ENCODE measurements around the gene HEMK1. TPM values are rescaled to one million over a fixed set of nuclear protein-coding genes. Genes with fewer than 3 reads are reported as not detected.

Gene HEMK1
- total RNA-seq, 4 donors from 2014 or later, result 5.7 to 7.0 (median 6.1) TPM

GRCh38 chr3:50627407-50628051 lies 58.2 kb downstream of the HEMK1 start:
- TF ChIP-seq, protein P1, sequence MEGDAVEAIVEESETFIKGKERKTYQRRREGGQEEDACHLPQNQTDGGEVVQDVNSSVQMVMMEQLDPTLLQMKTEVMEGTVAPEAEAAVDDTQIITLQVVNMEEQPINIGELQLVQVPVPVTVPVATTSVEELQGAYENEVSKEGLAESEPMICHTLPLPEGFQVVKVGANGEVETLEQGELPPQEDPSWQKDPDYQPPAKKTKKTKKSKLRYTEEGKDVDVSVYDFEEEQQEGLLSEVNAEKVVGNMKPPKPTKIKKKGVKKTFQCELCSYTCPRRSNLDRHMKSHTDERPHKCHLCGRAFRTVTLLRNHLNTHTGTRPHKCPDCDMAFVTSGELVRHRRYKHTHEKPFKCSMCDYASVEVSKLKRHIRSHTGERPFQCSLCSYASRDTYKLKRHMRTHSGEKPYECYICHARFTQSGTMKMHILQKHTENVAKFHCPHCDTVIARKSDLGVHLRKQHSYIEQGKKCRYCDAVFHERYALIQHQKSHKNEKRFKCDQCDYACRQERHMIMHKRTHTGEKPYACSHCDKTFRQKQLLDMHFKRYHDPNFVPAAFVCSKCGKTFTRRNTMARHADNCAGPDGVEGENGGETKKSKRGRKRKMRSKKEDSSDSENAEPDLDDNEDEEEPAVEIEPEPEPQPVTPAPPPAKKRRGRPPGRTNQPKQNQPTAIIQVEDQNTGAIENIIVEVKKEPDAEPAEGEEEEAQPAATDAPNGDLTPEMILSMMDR (IDR thresholded peaks at IDR 0.05; ENCODE audit: low read depth), result no peak

- TF ChIP-seq, protein P1 (IDR thresholded peaks at IDR 0.05; ENCODE audit: low read depth), result no peak
Measured at GRCh38 chr3:50628601-50629000, 59.3 kb downstream of the HEMK1 start.

DNA sequence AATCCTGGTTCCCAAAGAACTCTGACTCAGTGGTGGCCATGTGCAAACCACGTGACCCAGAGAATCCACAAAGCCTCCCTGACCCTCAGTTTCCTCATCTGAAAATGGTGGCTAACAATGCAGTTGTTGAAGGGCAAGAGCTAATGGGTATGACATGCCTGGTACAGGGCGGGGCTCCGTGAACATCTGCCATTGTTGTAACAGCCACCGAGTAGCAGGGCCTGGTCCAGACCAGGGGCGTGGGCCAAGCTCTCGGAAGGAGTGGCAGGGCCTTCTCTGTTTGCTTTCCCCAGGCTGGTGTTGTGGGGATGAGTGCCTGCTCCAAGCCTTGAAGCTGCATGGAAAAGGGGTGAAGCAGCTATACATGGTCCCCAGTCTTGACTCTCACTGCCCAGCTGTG lies 61.1 kb downstream of the HEMK1 start:
- TF ChIP-seq, protein P1 (IDR thresholded peaks at IDR 0.05; ENCODE audit: low read depth), result no peak

GRCh38 chr3:50630877-50631276 lies 61.6 kb downstream of the HEMK1 start:
- TF ChIP-seq, protein P1 (IDR thresholded peaks at IDR 0.05; ENCODE audit: low read depth), result no peak

- TF ChIP-seq, protein P1 (IDR thresholded peaks at IDR 0.05; ENCODE audit: low read depth), result no peak
Measured at GRCh38 chr3:50632450-50632849, 63.1 kb downstream of the HEMK1 start.

DNA sequence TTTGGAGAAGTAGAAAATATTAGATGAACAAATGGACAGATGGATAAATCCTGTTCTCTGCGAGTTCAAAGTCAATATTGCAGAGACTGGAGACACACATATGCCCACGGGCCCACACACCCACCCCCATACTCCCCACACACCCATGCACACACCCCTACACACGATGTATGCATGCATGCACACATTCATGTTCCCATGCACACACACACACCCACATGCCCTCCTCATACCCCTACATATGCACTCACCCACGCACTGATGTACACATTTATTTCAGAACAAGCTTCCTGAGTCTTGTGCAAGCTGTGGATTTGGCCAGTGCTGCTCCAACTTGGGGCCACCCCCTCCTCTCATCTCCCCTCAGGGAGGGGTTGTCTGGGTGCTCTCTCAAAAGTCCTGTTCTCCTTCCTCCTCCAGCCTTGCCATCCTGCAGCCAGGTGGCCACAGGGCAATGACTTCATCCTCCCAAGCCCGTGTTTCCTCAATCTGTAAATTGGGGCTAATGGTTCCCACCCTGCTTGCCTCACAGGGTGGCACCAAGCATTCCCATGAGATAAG lies 64.0 kb downstream of the HEMK1 start:
- TF ChIP-seq, protein P1 (IDR thresholded peaks at IDR 0.05; ENCODE audit: low read depth), result no peak

GRCh38 chr3:50635066-50635465 lies 65.7 kb downstream of the HEMK1 start:
- TF ChIP-seq, protein P1 (IDR thresholded peaks at IDR 0.05; ENCODE audit: low read depth), result no peak

Data from subcutaneous adipose tissue (tissue), 4 donors.